Spleen (tissue), 7 donors: ENCODE measurements around the gene MYT1.

Experiments used
- POLR2A ChIP-seq, 3 donors: fragments of 450-650 bp; IDR thresholded peaks; one replicate each; pipeline ENCODE4 v1.5.1; 2017; ENCODE audit warnings: antibody characterized with exemption in 3 of 3, mild to moderate bottlenecking in 1 of 3
- POLR2AphosphoS5 ChIP-seq, 3 donors: sonication (generic); formaldehyde crosslinking; IDR thresholded peaks; one replicate each; pipeline ENCODE4 v1.5.1; 2017; ENCODE audit warnings: antibody characterized with exemption in 3 of 3
- TF ChIP-seq, protein P1 (sequence below), 11 experiments: fragments of 200-600 bp in 7 of 11; fragments of 450-650 bp in 4 of 11; sonication (generic) in 4 of 11; IDR thresholded peaks in 8 of 11; conservative IDR thresholded peaks in 3 of 11; 1 replicate in 7 of 11; 2 replicates in 4 of 11; pipeline versions ENCODE4 v1.4.0 to v1.8.0; 2016 to 2021; ENCODE audit warnings: antibody characterized with exemption in 11 of 11, inconsistent platforms in 4 of 11, mild to moderate bottlenecking in 1 of 11
- donor health status: DM: no; HTN: no; CAD: no; lungs with moderate emphysema.
- donor health status: DM: no; HTN: no; CAD: no.
- donor health status: DM: no; HTN: no; CAD: no.

- TF ChIP-seq POLR2A (IDR thresholded peaks at IDR 0.05) (no peak), POLR2AphosphoS5 (IDR thresholded peaks at IDR 0.05) (no peak)
- TF ChIP-seq, protein P1, sequence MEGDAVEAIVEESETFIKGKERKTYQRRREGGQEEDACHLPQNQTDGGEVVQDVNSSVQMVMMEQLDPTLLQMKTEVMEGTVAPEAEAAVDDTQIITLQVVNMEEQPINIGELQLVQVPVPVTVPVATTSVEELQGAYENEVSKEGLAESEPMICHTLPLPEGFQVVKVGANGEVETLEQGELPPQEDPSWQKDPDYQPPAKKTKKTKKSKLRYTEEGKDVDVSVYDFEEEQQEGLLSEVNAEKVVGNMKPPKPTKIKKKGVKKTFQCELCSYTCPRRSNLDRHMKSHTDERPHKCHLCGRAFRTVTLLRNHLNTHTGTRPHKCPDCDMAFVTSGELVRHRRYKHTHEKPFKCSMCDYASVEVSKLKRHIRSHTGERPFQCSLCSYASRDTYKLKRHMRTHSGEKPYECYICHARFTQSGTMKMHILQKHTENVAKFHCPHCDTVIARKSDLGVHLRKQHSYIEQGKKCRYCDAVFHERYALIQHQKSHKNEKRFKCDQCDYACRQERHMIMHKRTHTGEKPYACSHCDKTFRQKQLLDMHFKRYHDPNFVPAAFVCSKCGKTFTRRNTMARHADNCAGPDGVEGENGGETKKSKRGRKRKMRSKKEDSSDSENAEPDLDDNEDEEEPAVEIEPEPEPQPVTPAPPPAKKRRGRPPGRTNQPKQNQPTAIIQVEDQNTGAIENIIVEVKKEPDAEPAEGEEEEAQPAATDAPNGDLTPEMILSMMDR (IDR thresholded peaks at IDR 0.05 in 8 of 11, conservative IDR thresholded peaks at IDR 0.05 in 3 of 11), result no peak
Observed at GRCh38 chr20:64142590-64142989, 21.7 kb upstream of the MYT1 start.
